Activated naive CD4-positive, alpha-beta T cell treated with anti-CD3 and anti-CD28 coated beads, Interleukin-2, amount 10 ng/mL, durations not matched to agents 7 days and 5 days (primary cell): ENCODE results near the gene ZDHHC20.
A peak's percentile ranks its signal among the peaks of the same experiment; 100 is the strongest.

Source experiments
- CTCF ChIA-PET: fragments of 350-600 bp; sonication (Branson Sonifier 250); formaldehyde crosslinking; loops from one replicate; lab custom pipeline; 2021; ENCODE audit warnings: antibody characterized with exemption; lab: Charles Lee
- DNase-seq: peaks from one replicate; pipeline ENCODE4 v3.0.0-alpha.2; 2020
- H3K27ac Mint-ChIP-seq: one replicate; pipeline ENCODE4 v1.8.0; 2021; ENCODE audit warnings: mild to moderate bottlenecking, moderate library complexity, mixed read lengths
- H3K27me3 Mint-ChIP-seq: one replicate; pipeline ENCODE4 v1.8.0; 2021; ENCODE audit warnings: mild to moderate bottlenecking, mixed read lengths
- H3K36me3 Mint-ChIP-seq: one replicate; pipeline ENCODE4 v1.8.0; 2021; ENCODE audit warnings: mixed read lengths
- H3K4me1 Mint-ChIP-seq: one replicate; pipeline ENCODE4 v1.8.0; 2021; ENCODE audit warnings: mixed read lengths
- H3K4me3 Mint-ChIP-seq: one replicate; pipeline ENCODE4 v1.8.0; 2021; ENCODE audit warnings: mild to moderate bottlenecking, moderate library complexity, mixed read lengths
- H3K9me3 Mint-ChIP-seq: one replicate; pipeline ENCODE4 v1.8.0; 2021; ENCODE audit warnings: mixed read lengths

The ZDHHC20 gene

GRCh38 chr13:21461131-21461530, 2.0 kb upstream of the ZDHHC20 start:
- no peak for DNase-seq
- Mint-ChIP-seq H3K4me1 (peaks cover 32% of the 10 kb centered on the region), H3K36me3 (peaks cover 12% of the 10 kb centered on the region), H3K27ac (no peak overlapping the region), H3K9me3 (no peaks in the 10 kb centered on the region), H3K27me3 (peaks cover 4% of the 10 kb centered on the region), H3K4me3 (no peak overlapping the region)
- CTCF ChIA-PET: no interaction called here

DNA sequence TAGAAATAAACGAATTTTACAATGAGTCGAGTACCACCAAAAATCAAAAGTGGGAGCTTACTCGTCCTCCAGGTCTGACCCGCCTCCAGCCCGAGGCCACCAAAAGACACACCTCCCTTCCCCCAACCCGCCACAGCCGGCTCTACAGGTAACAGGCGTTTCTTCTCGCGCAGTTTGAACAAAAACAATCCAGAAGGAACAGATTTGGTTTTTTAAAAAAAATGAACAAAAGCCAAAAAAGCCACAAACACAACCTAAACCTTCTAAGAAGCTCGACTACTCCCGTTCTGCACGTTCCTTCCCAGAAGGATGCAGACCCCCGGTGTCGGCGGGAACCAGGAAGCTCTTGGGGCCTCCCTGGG, 671 bp downstream of the ZDHHC20 start:
- Mint-ChIP-seq H3K36me3 (peaks cover 27% of the 10 kb centered on the region), H3K27me3 (peaks cover 2% of the 10 kb centered on the region), H3K4me3 (peak overlapping the region; percentile 94), H3K4me1 (peaks cover 45% of the 10 kb centered on the region), H3K27ac (peak overlapping the region; percentile 93), H3K9me3 (peaks cover 5% of the 10 kb centered on the region)
- DNase-seq: peak; percentile 72
- CTCF ChIA-PET: interaction anchor here (3.0 to 4.2 kb wide), 2 partner anchors 19 to 161 kb away, joined by 18 to 20 read pairs; no protein-coding TSS in a partner anchor

- no peaks in the 10 kb centered on the region for H3K27me3 Mint-ChIP-seq
- H3K4me1 Mint-ChIP-seq: peaks cover 42% of the 10 kb centered on the region
- no peak overlapping the region for H3K4me3 Mint-ChIP-seq
- peaks cover 13% of the 10 kb centered on the region for H3K9me3 Mint-ChIP-seq
- peaks cover 46% of the 10 kb centered on the region for H3K36me3 Mint-ChIP-seq
- no peak overlapping the region for H3K27ac Mint-ChIP-seq
- CTCF ChIA-PET: no interaction called here
- no peak for DNase-seq
Measured at GRCh38 chr13:21453387-21454081, 5.6 kb downstream of the ZDHHC20 start.

DNA sequence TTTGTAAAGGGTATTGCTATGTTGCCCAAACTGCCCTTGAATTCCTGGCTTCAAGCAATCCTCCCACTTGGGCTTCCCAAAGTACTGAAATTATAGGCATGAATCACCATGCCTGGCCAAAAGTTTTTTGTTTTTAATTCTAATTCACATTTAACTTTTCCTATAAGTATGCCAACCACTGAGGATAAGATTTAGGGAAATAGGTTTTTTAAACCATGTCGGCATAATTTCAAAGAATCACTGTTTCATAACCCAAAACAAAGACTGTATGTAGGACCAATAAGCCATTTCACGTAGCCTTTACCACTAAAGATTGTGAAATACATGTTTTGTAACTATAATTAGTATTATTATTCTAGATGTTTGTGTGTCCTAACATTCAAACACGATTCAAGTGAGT, 8.2 kb downstream of the ZDHHC20 start:
- peaks cover 24% of the 10 kb centered on the region for H3K4me1 Mint-ChIP-seq
- CTCF ChIA-PET: no interaction called here
- H3K9me3 Mint-ChIP-seq: peaks cover 13% of the 10 kb centered on the region
- no peak for DNase-seq
- H3K27ac Mint-ChIP-seq: no peak overlapping the region
- no peak overlapping the region for H3K4me3 Mint-ChIP-seq
- peaks cover 45% of the 10 kb centered on the region for H3K36me3 Mint-ChIP-seq
- no peaks in the 10 kb centered on the region for H3K27me3 Mint-ChIP-seq

- no peak overlapping the region for H3K4me3 Mint-ChIP-seq
- peaks cover 2% of the 10 kb centered on the region for H3K9me3 Mint-ChIP-seq
- no peak for DNase-seq
- no peak overlapping the region for H3K27ac Mint-ChIP-seq
- H3K36me3 Mint-ChIP-seq: peaks cover 29% of the 10 kb centered on the region
- peaks cover 5% of the 10 kb centered on the region for H3K4me1 Mint-ChIP-seq
- H3K27me3 Mint-ChIP-seq: no peaks in the 10 kb centered on the region
- CTCF ChIA-PET: no interaction called here
Measured at GRCh38 chr13:21446656-21447055, 12.4 kb downstream of the ZDHHC20 start.

DNA sequence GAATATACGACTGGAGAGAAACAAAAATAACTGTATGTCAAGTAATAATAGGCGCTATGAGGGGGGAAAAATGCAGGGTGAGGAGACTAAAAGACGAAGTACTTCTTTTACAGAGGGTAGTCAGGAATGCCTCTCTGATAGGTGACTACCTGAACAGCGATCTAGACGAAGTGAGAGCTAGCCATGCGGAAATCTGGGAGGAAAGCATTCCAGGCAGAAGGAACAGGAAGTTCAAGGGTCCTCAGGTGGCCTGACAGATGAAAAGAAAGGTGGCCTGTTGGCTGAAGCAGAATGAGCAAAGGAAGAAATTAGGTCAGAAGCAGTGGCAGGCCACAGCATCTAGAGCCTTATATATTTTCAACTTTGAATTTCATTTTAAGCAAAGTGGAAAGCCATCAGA, 13.3 kb downstream of the ZDHHC20 start:
- H3K4me1 Mint-ChIP-seq: peaks cover 8% of the 10 kb centered on the region
- no peak for DNase-seq
- CTCF ChIA-PET: no interaction called here
- no peaks in the 10 kb centered on the region for H3K27me3 Mint-ChIP-seq
- peaks cover 3% of the 10 kb centered on the region for H3K9me3 Mint-ChIP-seq
- H3K36me3 Mint-ChIP-seq: peaks cover 33% of the 10 kb centered on the region
- no peak overlapping the region for H3K4me3 Mint-ChIP-seq
- no peak overlapping the region for H3K27ac Mint-ChIP-seq

DNA sequence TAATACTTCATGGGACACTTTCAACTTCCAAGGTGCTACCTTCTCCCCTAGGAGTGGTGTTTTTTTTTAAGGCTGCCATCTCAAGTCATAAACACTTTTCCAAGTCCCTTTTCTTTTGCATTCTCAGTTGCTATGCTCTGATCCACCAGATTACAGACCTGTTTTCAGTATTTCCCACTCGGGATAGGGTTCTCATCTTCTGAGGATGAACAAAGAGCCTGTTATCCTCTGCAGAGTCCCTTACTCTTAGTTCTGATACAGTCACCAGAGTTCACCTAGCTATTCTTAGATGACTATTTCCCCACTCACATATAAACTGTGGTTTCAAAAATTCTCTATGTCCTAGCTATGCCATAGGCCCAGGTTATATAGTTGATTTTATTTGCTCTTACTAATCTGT, 15.9 kb downstream of the ZDHHC20 start:
- no peaks in the 10 kb centered on the region for H3K27me3 Mint-ChIP-seq
- peaks cover 5% of the 10 kb centered on the region for H3K9me3 Mint-ChIP-seq
- H3K27ac Mint-ChIP-seq: no peak overlapping the region
- H3K4me3 Mint-ChIP-seq: no peak overlapping the region
- DNase-seq: no peak
- H3K4me1 Mint-ChIP-seq: peaks cover 8% of the 10 kb centered on the region
- CTCF ChIA-PET: no interaction called here
- peaks cover 31% of the 10 kb centered on the region for H3K36me3 Mint-ChIP-seq

- DNase-seq: no peak
- CTCF ChIA-PET: interaction anchor here (1.2 to 1.6 kb wide), 2 partner anchors 19 to 140 kb away, joined by 3 to 4 read pairs; no protein-coding TSS in a partner anchor
- Mint-ChIP-seq H3K27me3 (no peaks in the 10 kb centered on the region), H3K4me1 (peaks cover 34% of the 10 kb centered on the region), H3K36me3 (peaks cover 41% of the 10 kb centered on the region), H3K9me3 (peaks cover 25% of the 10 kb centered on the region), H3K4me3 (no peak overlapping the region), H3K27ac (peak overlapping the region; percentile 71)
Measured at GRCh38 chr13:21436582-21436981, 22.5 kb downstream of the ZDHHC20 start.

DNA sequence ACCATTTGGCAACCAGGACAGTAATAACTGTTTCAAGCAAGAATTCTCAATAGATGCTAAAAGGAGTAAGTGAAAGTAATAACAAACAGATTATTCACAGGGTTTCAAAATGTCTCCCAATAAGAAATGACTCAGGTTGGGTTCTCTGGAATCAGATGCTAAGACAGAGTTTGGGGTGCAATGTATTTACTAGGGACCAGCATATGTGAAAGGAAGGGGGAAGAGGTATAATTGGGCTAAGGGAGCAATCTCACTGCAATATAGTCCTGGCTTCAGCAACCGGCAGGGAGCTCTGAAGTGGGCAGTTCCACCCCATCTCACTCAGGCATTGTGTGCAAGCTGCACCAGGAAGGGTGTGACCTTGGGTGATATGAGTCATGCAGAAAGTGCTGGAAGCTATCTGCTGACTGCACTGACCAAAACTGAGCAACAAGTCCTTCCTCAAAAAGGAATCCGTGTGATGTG, 23.4 kb downstream of the ZDHHC20 start:
- peak; percentile 61 for DNase-seq
- H3K4me3 Mint-ChIP-seq: peak overlapping the region; percentile 0
- H3K9me3 Mint-ChIP-seq: peaks cover 30% of the 10 kb centered on the region
- CTCF ChIA-PET: interaction anchor here (0.5 to 1.2 kb wide), 2 partner anchors 18 to 46 kb away, joined by 3 read pairs; no protein-coding TSS in a partner anchor
- H3K27ac Mint-ChIP-seq: peak overlapping the region; percentile 89
- peaks cover 32% of the 10 kb centered on the region for H3K4me1 Mint-ChIP-seq
- peaks cover 46% of the 10 kb centered on the region for H3K36me3 Mint-ChIP-seq
- no peaks in the 10 kb centered on the region for H3K27me3 Mint-ChIP-seq

- Mint-ChIP-seq H3K36me3 (peaks cover 50% of the 10 kb centered on the region), H3K4me1 (peaks cover 32% of the 10 kb centered on the region), H3K27ac (peak overlapping the region; percentile 89), H3K4me3 (no peak overlapping the region), H3K9me3 (peaks cover 34% of the 10 kb centered on the region), H3K27me3 (no peaks in the 10 kb centered on the region)
- CTCF ChIA-PET: no interaction called here
- DNase-seq: no peak
Measured at GRCh38 chr13:21435231-21435630, 23.9 kb downstream of the ZDHHC20 start.

DNA sequence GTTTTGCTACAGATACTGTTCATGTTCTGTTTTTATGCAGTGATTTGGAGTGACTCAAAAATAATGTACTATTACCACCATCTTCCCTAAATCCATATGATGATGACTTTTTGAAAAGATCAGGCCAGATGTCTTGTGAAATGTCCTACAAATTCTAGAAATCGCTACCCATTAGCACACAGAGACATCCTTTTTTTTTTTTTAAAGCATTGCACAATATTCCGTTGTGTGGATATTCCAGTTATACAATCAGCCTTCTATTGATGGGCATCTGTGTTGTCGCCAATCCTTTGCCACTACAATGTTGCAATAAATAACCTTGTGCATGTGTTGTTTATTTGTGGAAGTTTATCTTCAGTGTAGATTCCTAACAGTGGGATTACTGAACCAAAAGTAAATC, 24.5 kb downstream of the ZDHHC20 start:
- no peak overlapping the region for H3K27ac Mint-ChIP-seq
- H3K36me3 Mint-ChIP-seq: peaks cover 56% of the 10 kb centered on the region
- H3K4me3 Mint-ChIP-seq: no peak overlapping the region
- H3K4me1 Mint-ChIP-seq: peaks cover 32% of the 10 kb centered on the region
- H3K27me3 Mint-ChIP-seq: no peaks in the 10 kb centered on the region
- H3K9me3 Mint-ChIP-seq: peaks cover 40% of the 10 kb centered on the region
- CTCF ChIA-PET: no interaction called here
- no peak for DNase-seq

DNA sequence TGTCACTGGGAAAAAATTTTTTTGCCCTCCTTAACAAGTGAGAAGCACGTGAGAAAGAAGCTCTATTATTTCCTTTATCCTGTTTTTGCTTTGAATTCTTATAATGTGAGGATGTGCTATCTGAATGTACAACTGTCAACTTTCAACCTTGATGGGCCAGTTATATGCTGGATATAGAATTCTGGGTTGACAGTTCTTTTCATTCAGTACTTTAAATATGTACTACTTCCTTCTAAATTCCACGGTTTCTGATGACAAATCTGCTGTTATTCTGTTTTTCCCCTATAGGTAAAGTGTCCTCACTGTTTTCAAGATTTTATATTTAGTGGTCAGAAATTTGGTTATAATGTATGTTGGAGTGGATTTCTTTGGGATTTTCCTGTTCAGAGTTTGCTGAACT, 29.9 kb downstream of the ZDHHC20 start:
- no peak overlapping the region for H3K27ac Mint-ChIP-seq
- CTCF ChIA-PET: no interaction called here
- H3K4me1 Mint-ChIP-seq: peaks cover 11% of the 10 kb centered on the region

GRCh38 chr13:21427741-21428140, 31.4 kb downstream of the ZDHHC20 start:
- DNase-seq: no peak
- Mint-ChIP-seq H3K4me3 (no peak overlapping the region), H3K9me3 (peaks cover 23% of the 10 kb centered on the region), H3K4me1 (peaks cover 11% of the 10 kb centered on the region), H3K27me3 (no peaks in the 10 kb centered on the region), H3K36me3 (peaks cover 33% of the 10 kb centered on the region), H3K27ac (no peak overlapping the region)
- CTCF ChIA-PET: interaction anchor here (0.8 kb wide), 1 partner anchor 131 kb away, joined by 3 read pairs; no protein-coding TSS in a partner anchor

More for the DNA sequence above, 29.9 kb downstream of the ZDHHC20 start:
- no peak overlapping the region for H3K4me3 Mint-ChIP-seq
- DNase-seq: no peak
- peaks cover 28% of the 10 kb centered on the region for H3K9me3 Mint-ChIP-seq
- H3K36me3 Mint-ChIP-seq: peaks cover 38% of the 10 kb centered on the region
- H3K27me3 Mint-ChIP-seq: no peaks in the 10 kb centered on the region

- CTCF ChIA-PET: interaction anchor here (1.7 kb wide), 1 partner anchor 50 kb away, joined by 7 read pairs; no protein-coding TSS in a partner anchor
- no peak for DNase-seq
- Mint-ChIP-seq H3K4me1 (peaks cover 9% of the 10 kb centered on the region), H3K4me3 (no peak overlapping the region), H3K36me3 (peaks cover 33% of the 10 kb centered on the region), H3K27me3 (no peaks in the 10 kb centered on the region), H3K9me3 (peaks cover 23% of the 10 kb centered on the region), H3K27ac (no peak overlapping the region)
Measured at GRCh38 chr13:21426238-21426637, 32.9 kb downstream of the ZDHHC20 start.

GRCh38 chr13:21420706-21421105, 38.4 kb downstream of the ZDHHC20 start:
- DNase-seq: no peak
- no peak overlapping the region for H3K4me3 Mint-ChIP-seq
- H3K4me1 Mint-ChIP-seq: no peaks in the 10 kb centered on the region
- H3K27me3 Mint-ChIP-seq: no peaks in the 10 kb centered on the region
- H3K27ac Mint-ChIP-seq: no peak overlapping the region
- H3K36me3 Mint-ChIP-seq: peaks cover 18% of the 10 kb centered on the region
- no peaks in the 10 kb centered on the region for H3K9me3 Mint-ChIP-seq
- CTCF ChIA-PET: no interaction called here
